HG02884 (cell line): ENCODE measurements around the gene SSC5D.

Source experiments
- ATAC-seq: cut with Tn5 transposase; IDR thresholded peaks from one replicate; pipeline ENCODE4 v1.9.1; 2021; ENCODE audit warnings: mild to moderate bottlenecking, moderate library complexity; ENCODE audit not compliant: unreplicated experiment

The SSC5D gene

DNA sequence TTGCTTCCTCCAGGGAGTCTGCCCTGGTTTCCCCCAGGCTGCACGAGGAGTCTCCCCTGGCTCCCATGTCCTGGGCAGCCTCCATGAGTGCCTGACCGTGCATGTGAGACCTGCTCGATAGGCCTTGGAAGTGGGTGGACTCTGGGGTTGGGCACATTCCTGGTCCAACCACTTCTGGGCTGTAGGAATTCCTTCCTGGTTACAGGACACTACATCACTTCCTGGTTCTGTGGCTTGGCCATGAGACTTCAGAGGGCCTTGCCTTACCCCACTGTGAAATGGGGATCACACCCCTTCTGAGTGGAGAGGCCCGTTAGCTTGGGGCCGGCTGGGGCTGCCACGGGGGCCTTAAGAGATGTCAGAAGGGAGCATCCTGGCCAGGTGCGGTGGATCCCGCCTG, 15.8 kb upstream of the SSC5D start:
- ATAC-seq = no peak

DNA sequence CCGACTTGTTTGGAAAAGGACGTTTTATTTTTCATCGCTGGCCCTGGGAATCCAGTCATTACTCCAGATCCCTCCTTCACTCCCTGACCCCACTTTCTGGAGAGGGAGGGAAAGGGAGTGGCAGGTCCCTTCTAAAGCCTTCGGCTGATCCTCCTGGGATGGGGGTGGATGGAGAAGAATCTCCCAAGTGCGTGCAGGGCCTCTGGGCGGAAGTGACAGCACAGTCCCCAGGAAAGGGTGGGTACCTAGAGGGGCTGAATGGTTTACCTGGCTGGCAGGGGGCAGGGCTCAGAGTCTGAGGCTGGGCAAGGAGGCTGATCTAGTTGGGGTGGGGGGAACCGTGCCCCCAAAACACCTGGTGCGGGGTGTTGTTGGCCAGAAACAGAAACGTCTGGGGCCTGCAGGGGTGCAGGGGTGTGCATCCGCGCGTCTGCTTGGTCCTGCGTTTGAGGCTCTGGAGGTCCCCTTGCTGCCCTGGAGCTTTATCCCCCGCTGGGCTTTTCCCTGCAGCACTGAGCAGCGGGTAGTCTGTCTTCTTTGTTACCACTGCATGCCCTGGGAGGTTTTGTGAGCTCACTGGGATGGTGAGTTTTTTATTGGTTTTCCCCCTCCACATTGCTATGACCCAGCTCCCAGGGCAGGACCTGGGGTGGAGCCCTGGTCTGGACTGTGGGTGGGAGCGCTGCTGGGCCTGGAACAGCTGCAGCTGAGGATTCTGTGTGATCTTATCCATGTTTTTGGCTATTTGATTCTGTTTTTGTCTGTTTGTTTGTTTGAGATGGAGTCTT, 14.8 kb upstream of the SSC5D start:
- no peak for ATAC-seq

DNA sequence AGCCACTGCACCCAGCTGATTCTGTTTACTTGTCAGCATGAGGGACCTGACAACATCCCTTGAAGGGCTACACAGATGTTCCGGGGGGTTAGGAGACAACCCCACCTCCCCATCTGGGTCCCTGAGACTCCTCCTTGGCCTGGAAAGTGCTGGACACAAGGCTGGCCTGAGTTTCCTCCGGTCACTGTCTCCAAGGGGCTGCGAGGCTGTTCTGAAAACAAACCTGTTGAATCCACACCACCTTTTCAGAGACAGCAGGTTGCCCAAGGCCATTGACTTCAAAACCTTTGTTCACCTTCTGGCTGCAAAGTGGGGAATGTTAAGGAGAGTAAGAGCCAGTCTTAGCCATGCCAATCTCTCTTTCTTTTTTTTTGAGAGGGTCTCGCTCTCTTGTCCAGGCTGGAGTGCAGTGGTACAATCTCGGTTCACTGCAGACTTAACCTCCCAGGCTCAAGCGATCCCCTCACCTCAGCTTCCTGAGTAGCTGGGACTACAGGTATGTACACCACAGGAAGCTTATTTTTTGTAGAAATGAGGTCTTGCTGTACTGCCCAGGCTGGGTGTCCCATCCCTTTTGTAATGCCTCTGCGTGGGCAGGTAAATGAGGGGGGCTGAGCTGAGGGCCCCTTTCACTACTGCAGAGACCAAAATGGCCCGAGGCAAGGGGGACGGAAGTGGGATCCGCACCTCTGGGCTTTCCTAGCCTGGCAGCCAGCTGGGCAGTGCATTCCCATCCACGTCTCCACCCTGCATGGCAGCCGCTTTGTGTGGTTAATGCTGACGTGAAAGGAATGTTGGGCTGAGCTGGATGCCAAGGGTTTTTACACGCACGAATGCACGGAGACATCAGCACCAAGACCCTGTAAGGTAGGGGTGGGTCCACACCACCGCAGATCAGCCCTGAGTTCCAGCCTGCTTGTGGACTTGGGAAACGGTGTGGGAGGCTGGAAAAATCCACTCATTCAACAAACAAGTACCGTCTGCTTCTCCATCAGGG, 13.7 kb upstream of the SSC5D start:
- no peak for ATAC-seq

DNA sequence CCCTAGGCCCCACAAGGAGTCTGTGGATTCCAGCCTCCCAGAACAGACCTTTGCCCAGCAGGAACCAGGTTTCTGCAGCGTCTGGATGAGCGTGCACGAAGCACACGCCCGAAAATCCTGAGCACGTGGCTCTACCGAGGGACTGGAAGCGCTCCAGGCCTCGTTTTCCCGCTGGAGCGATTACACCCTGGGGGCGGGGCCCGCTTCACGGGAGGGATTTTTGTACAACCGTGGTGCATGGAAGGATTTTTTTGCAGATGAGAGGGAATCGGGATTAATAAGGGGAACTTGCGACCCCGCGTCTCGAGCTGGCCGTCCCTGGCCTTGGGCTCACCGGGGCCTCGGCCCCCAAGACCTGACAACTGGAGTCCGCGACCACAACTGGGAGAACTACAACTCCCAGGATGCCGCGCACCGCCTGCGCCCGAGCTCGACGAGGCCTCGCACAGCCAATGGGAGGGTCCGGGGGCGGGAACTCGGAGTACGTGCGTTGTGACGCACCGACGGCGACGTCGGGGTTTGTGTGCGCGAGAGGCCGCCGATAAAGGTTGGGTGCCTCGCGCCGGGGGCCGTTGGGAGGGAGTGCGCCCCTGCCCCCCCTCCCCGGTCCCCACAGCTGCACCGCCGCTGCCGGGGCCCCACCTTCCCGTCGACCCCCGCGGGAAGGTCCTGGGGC, 12.0 kb upstream of the SSC5D start, which contains the start of gene ZNF628:
Gene ZNF628, plus strand, starts transcription at position 518 of the 676 bp plus-strand sequence. CDS start 3,294 bp downstream, outside the sequence.
- peak; percentile 82 for ATAC-seq

DNA sequence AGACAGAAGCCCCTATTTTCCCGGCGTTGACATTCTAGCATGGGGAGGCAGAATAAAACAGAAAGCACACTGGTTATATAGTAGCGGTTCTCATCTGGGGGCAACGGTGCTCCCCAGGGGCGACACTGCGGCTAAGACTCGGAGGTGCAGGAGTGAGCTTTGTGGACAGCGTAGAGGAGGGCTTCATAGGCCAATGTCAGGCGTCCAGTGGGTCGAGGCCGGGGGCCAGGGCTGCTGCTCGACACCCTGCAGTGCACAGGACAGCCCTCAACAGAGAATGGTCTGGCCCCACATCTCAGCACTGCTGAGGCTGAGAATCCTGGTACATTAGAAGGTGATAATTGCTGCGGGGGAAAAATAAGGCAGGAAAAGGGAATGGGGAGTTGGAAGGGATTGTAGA, 10.3 kb upstream of the SSC5D start:
- no peak for ATAC-seq

DNA sequence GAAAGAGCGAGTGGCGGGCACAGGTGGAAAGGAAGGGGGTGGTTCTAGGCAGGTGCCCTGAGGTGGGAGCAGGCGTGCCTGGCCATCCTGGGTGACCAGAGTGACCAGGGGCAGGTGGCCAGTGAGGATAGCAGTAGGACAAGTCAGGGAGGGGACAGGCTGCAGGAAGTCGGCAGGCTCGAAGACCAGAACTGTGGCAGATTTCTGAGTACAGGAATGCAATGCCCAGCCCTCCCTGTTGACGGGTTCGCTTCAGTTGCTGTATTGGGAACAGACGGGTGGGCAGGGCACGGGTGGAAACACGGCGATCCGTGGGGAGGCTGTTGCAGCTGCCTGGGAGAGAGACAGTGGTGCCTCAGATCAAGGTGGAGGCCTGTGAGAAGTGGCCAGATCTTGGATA, 9.9 kb upstream of the SSC5D start:
- no peak for ATAC-seq

DNA sequence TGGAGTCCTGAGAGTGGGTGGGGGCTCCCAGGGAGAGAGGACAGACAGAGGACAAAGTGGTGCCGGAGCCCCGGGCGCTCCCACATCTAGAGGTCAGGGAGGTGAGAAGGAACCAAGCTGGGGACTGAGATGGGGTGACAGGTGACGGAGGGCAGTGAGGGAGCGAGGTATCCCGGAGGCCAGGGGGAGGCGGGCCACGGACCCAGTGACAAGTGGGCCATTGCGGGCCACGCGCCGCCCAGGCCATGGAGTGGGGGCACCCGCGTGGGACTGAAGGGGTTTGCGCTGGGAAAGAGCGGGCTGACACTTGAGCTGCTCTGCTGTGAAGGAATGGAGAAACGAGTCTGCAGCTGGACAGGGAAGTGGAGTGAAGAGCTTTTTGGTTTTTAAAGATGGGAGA, 9.2 kb upstream of the SSC5D start:
- ATAC-seq = no peak

DNA sequence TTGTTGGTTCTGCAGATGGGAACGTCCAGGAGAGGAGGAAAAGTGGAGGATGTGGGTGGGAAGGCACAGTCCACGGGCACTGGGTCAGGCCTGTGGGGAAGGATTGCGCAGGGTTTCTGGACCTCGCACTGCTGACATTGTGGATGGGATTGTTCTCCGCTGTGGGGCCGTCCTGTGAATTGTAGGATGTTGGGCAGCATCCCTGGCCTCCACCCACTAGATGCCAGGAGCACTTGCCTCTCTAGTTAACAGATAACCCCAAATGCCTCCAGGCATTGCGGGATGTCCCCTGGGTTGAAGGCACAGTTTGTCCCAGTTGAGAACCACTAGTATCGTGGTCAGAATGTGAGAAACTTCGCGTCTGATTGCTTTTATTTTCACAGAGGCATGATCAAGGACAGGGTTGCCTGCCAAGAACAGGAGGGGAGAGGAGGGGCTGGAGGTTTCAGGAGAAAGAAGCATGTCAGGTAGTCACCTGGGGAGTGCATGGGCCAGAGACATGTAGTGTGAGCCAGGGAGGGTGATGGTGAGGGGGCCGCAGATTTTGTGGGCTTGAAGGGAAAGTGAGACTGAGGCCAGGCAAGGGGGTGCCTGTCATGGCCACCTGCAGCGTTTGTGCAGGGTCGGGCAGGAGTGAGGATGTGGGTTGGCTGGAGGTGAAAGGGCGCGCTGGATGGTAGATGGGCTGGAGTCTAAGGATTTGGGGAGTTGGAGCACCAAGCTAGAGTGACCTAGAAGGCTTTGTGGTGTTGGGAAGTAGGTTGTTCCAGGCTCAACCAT, 8.6 kb upstream of the SSC5D start:
- no peak for ATAC-seq

DNA sequence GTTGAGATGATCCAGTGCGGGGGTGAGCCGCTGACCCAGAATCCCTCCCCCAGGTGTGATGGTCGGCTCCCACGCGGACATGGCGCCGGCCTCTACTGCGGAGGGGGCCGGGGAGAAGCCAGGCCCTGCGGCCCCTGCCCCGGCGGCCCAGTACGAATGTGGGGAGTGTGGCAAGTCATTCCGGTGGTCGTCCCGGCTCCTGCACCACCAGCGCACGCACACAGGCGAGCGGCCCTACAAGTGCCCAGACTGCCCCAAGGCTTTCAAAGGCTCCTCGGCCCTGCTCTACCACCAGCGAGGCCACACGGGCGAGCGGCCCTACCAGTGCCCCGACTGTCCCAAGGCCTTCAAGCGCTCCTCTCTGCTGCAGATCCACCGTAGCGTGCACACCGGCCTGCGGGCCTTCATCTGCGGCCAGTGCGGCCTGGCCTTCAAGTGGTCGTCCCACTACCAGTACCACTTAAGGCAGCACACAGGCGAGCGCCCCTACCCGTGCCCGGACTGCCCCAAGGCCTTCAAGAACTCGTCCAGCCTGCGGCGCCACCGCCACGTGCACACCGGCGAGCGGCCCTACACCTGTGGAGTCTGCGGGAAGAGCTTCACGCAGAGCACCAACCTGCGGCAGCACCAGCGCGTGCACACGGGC, 7.0 kb upstream of the SSC5D start:
- ATAC-seq = no peak

DNA sequence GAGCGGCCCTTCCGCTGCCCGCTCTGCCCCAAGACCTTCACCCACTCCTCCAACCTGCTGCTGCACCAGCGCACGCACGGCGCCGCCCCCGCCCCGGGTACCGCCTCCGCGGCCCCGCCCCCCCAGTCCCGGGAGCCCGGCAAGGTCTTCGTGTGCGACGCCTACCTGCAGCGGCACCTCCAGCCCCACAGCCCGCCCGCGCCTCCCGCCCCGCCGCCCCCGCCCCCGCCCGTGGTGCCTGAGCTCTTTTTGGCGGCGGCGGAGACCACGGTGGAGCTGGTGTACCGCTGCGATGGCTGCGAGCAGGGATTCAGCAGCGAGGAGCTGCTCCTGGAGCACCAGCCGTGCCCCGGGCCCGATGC, 6.5 kb upstream of the SSC5D start:
- no peak for ATAC-seq

DNA sequence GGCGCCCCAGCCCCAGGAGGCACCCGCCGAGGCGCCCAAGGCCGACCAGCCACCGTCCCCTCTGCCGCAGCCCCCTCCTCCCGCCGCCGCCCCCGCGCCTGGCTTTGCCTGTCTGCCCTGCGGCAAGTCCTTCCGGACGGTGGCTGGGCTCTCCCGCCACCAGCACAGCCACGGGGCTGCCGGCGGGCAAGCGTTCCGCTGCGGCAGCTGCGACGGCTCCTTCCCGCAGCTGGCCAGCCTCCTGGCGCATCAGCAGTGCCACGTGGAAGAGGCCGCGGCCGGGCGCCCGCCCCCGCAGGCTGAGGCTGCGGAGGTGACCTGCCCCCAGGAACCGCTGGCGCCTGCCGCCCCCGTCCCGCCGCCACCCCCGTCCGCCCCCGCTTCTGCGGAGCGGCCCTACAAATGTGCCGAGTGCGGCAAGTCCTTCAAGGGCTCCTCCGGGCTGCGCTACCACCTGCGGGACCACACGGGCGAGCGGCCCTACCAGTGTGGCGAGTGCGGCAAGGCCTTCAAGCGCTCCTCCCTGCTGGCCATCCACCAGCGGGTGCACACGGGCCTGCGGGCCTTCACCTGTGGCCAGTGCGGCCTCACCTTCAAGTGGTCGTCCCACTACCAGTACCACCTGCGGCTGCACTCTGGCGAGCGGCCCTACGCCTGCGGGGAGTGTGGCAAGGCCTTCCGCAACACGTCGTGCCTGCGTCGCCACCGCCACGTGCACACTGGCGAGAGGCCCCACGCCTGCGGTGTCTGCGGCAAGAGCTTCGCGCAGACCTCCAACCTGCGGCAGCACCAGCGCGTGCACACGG, 5.9 kb upstream of the SSC5D start:
- no peak for ATAC-seq

DNA sequence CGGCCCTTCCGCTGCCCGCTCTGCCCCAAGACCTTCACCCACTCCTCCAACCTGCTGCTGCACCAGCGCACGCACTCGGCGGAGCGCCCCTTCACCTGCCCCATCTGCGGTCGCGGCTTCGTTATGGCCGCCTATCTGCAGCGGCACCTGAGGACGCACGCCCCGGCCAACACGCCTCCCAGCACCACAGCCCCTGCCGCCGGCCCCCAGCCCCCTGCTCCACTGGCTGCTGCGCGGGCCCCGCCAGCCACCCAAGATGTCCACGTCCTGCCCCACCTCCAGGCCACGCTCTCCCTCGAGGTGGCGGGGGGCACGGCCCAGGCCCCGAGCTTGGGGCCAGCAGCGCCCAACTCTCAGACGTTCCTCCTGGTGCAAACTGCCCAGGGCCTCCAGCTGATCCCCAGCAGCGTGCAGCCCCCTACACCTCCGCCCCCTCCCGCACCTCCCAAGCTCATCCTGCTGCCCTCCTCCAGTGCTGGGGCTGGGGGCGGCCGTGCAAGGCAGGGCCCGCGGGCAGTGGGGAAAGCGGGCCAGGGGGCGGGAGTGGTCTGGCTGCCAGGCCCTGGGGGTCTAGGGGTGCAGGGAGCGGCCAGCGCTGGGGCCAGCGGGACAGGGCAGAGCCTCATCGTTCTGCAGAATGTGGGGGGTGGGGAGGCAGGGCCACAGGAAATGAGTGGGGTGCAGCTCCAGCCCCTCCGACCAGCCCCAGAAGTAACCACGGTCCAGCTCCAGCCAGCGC, 5.1 kb upstream of the SSC5D start:
- ATAC-seq = no peak

DNA sequence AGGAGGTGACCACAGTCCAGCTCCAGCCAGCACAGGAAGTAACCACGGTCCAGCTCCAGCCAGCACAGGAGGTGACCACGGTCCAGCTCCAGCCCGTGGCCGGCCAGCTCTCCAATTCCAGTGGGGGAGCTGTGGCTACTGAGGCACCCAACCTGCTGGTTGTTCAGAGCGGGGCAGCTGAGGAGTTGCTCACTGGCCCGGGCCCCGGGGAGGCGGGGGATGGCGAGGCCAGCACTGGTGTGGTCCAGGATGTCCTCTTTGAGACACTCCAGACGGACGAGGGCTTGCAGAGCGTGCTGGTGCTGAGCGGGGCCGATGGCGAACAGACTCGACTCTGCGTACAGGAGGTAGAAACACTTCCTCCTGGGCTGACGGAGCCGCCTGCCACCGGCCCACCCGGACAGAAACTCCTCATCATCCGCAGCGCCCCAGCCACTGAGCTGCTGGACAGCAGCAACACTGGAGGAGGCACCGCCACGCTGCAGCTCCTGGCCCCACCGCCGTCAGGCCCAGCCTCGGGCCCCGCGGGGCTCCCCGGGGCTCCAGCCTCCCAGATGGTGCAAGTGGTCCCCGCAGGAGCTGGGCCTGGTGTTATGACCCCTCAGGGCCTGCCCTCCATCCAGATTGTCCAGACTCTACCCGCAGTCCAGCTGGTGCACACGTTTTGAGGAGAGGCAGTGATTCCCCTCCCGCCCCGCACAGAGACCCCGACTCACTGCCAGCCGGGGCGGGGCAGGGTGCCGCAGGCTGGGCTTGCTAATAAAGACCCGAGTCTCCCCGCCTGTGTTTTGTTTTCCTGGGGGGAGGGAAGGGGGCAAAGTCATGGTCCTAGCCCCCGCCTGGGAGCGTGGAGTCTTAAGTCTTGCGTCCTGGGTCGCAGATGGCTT, 4.3 kb upstream of the SSC5D start:
- no peak for ATAC-seq

DNA sequence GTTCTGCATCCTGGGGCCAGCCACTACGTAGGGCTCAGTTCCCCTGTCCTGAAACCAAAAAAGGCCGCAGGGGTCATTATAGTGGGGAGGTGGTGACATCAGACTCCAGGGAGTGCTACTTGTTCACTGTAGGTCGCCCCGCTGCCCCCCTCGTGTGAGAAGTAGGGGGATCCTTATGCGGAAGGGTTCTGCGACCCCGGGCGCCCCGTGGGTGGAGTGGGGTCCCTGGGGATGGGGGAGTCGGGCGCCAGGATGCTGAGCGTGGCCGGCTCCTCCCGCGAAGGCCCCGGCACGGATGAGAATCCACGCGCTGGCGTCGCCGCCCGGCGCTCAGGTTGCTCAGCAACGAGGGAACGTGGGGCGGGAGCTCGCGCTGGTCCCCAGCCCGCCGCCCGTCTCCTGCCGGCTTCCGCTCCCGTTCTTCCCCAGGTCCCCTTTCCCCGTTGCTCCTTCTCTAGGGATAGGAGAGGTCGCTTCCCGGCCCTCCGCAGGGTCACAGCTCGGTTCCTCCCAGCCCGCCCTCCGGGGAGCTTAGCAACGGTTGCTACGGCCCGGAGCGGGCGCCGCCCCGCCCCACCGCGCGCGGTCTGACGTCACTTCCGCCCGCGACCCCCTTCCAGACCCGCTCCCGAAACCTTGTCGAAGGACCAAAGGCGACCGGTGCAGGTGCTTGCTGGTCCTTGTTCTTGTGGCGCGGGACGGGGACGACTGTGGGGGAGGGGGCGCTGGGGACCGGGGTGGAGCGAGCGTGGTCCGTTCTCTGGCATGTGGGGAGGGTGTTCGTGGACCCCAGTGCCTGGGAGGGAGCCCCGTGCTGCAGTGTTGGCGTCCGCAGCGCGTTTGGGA, 3.4 kb upstream of the SSC5D start, which contains the start of gene NAT14:
Gene NAT14, plus strand, starts transcription at position 596 of the 846 bp plus-strand sequence. CDS start 521 bp downstream, outside the sequence.
- no peak for ATAC-seq

DNA sequence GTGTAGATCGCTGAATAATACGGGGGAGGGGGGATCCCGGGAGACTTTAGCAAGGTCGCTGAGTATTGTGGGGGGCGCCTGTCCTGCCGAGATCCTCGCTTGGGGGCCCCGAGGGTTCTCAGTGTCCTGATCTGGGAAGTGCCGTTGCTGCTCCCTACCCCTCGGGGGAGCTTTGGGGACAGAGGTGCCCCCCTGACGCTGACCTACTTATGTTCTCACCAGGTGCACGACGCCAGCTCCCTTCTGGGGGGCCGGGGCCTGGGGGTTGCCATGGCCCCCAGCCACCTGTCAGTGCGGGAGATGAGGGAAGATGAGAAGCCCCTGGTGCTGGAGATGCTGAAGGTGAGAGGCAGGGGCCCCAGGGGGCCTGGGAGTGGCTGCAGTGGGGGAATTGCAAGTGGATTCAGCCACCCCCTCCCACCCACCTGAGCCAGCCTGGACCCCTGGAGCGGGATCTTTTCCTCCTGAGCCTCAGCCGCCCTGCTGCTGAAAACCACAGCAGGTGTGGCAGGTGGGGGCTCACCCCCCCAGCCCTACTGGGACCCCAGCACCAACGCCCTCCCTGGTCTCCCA, 2.7 kb upstream of the SSC5D start:
- ATAC-seq = no peak
